D721Med (cell line): ENCODE data around the gene TMEM271.

Experiments used
- DNase-seq: peaks from one replicate; pipeline ENCODE4 v3.0.0; 2011; ENCODE audit warnings: low spot score; ENCODE audit not compliant: insufficient read length
- FAIRE-seq: peaks from 2 replicates; lab custom pipeline; 2011; peaks lifted over from hg19 to GRCh38; lab: Jason Lieb, UNC
- CTCF ChIP-seq: IDR thresholded peaks from 2 replicates; pipeline ENCODE4 v1.5.1; 2012; ENCODE audit warnings: mild to moderate bottlenecking, control low read depth; ENCODE audit not compliant: insufficient read depth; ENCODE audit errors: missing control alignments

Gene TMEM271, protein sequence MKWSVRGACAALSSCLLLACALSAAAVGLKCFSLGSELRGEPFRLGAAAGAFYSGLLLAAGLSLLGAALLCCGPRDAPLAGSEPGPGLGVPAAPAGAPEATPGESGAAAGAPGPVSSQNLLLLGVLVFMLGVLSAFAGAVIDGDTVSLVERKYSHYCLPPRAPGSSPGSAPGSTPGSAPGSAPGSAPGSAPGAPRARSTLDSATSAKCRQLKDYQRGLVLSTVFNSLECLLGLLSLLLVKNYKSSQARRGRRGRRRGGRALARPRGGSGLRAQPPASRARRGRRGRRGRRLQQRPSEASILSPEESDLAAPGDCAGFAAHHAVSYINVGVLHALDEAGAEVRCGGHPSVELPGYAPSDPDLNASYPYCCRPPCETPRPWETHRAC

DNA sequence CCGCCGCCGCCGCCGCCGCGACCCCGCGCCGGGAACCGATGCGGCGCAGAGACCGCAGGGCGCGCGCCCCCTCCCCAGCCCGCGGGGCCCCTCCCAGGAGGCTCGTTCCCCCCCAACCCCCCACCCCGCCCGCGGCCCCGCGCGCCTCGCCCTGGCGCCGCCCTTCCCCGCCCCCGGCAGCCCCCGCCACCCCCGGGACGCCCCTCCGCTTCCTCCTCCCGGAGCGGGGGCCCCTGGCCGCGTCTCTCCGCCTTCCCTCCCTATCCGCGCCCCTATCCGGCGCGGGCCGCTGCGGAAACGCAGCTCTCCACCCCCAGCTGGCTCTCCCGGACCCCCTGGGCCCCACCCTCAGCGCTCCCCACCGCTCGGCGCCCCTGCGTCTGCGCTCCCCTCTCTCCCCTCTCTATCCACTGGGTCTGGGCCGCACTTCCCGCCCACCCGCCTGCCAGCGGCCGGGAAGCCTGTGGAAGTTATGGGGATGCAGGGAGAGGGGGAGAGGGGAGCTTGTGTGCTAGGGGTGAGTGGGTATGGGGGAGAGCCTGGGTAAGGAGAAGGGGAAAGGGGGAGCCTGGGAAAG is at the start of gene TMEM271:
TMEM271 (minus strand) TSS at position 51 of the 577 bp plus-strand sequence. CDS start 233 bp downstream, outside the sequence.
- TF ChIP-seq CTCF: no peak
- DNase-seq (peak; percentile 55), FAIRE-seq (no peak)

DNA sequence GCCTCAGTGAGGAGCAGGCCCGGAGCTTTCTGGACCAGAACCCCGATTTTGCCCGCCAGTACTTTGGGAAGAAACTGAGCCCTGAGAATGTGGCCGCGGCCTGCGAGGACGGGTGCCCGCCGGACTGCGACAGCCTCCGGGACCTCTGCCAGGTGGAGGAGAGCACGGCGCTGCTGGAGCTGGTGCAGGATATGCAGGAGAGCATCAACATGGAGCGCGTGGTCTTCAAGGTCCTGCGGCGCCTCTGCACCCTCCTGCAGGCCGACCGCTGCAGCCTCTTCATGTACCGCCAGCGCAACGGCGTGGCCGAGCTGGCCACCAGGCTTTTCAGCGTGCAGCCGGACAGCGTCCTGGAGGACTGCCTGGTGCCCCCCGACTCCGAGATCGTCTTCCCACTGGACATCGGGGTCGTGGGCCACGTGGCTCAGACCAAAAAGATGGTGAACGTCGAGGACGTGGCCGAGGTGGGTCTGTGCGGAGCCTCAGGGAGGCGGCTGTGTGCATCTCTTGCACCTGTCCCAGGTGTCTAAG is 49.6 kb upstream of the TMEM271 start:
- no peak for DNase-seq
- FAIRE-seq: no peak
- TF ChIP-seq CTCF: no peak

GRCh38 chr4:624705-625590 is 48.9 kb upstream of the TMEM271 start, which contains the start of gene PDE6B:
TSS of gene PDE6B (plus strand) at chr4:625573. CDS start at chr4:625627, 54 bp downstream.
- FAIRE-seq (no peak), DNase-seq (peak; percentile 73)
- TF ChIP-seq CTCF: no peak

- FAIRE-seq (no peak), DNase-seq (no peak)
- TF ChIP-seq CTCF: no peak
Measured at GRCh38 chr4:623914-624566, 47.9 kb upstream of the TMEM271 start.

DNA sequence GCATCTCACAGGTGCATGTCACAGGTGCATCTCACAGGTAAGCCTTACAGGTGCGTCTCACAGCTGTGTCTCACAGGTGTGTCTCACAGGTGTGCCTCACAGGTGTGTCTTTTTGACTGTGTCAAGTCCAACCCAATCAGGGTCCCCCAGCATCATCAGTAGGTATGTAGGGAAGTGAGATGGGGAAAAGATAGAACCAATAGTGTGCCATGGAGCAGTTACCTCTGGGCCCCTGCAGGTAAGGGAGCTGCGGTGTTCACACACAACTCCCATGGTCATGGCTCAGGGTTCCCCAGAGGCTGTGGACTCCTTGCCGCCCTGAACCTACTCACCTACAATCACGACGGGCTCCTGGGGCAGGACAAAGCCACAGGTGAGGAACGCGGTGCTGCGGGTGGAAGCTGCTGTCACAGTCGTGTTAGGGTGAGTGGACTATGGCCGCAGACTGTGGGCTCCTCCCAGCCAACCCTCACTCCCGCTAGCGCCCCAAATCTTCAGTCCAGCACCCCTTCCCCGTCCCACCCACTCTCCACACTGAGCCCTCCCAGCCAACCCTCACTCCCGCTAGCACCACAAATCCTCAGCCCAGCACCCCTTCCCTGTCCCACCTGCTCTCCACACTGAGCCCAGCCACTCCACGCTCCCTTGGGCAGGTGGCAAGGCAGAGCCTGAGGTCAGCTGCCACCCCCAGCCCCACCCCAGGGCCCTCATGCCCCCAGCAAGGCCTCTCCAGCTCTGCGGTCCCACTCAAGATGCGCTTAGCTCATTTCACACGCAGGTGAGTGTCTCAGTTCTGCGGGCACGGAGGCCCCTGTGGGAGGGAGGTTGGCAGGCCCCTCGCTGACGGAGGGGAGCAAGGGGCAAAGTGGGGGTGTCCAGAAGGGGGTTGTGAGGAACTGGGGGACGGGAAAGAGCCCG is 47.2 kb upstream of the TMEM271 start:
- FAIRE-seq (no peak), DNase-seq (no peak)

More for the DNA sequence above, 47.2 kb upstream of the TMEM271 start:
- no peak for TF ChIP-seq CTCF
